ENCODE results near the gene TET3.
"Not testable (repeated sequence)": the region's sequence is repeated elsewhere in the genome, so short reads cannot be mapped to it uniquely, and the experiment has no call there.

Gene TET3

GRCh38 chr2:73984203-73984921 is at the start of gene TET3:
TSS of gene TET3 (plus strand) at chr2:73984910. CDS start at chr2:73986404, 1,494 bp downstream.
- no peak for TF ChIP-seq CTCF (conservative IDR thresholded peaks at IDR 0.05; ENCODE audit: low read length)
- H3K4me3 ChIP-seq (ENCODE audit: low read length) = peak within 1 kb of the TSS; percentile 59
- DNase-seq (ENCODE audit: low read depth) = no peak

- no peak for DNase-seq (ENCODE audit: low read depth)
- no peak overlapping the region for H3K4me3 ChIP-seq (ENCODE audit: low read length)
- TF ChIP-seq CTCF (conservative IDR thresholded peaks at IDR 0.05; ENCODE audit: low read length) = no peak
Measured at GRCh38 chr2:73935641-73936040, 49.1 kb upstream of the TET3 start.

GRCh38 chr2:73937103-73937885 is 47.4 kb upstream of the TET3 start:
- TF ChIP-seq CTCF (conservative IDR thresholded peaks at IDR 0.05; ENCODE audit: low read length) = no peak
- H3K4me3 ChIP-seq (ENCODE audit: low read length) = no peak overlapping the region
- DNase-seq (ENCODE audit: low read depth) = peak; percentile 30

GRCh38 chr2:73937899-73938298 is 46.8 kb upstream of the TET3 start:
- DNase-seq (ENCODE audit: low read depth) = no peak
- no peak overlapping the region for H3K4me3 ChIP-seq (ENCODE audit: low read length)
- TF ChIP-seq CTCF (conservative IDR thresholded peaks at IDR 0.05; ENCODE audit: low read length) = no peak

- no peak for TF ChIP-seq CTCF (conservative IDR thresholded peaks at IDR 0.05; ENCODE audit: low read length)
- H3K4me3 ChIP-seq (ENCODE audit: low read length) = no peak overlapping the region
- peak; percentile 91 for DNase-seq (ENCODE audit: low read depth)
Measured at GRCh38 chr2:73938718-73939352, 45.9 kb upstream of the TET3 start.

GRCh38 chr2:73939419-73939818 is 45.3 kb upstream of the TET3 start:
- no peak overlapping the region for H3K4me3 ChIP-seq (ENCODE audit: low read length)
- peak; percentile 81 for DNase-seq (ENCODE audit: low read depth)
- peak; percentile 31 for TF ChIP-seq CTCF (conservative IDR thresholded peaks at IDR 0.05; ENCODE audit: low read length)

- not testable (repeated sequence) for H3K4me3 ChIP-seq (ENCODE audit: low read length); DNase-seq (ENCODE audit: low read depth)
Measured at GRCh38 chr2:73940066-73940465, 44.6 kb upstream of the TET3 start.

Data from AG10803 (cell line).